Muscle of leg (tissue), 11 donors: ENCODE results near the gene NCS1. TPM values are rescaled to one million over a fixed set of nuclear protein-coding genes. Genes with fewer than 3 reads are reported as not detected.

Source experiments
- DNase-seq: peaks from one replicate; pipeline ENCODE4 v3.0.0; 2013
- H3K27ac ChIP-seq: one replicate; pipeline ENCODE4 v1.5.1; 2013; ENCODE audit warnings: mild to moderate bottlenecking, low read length, control low read depth
- H3K27me3 ChIP-seq: one replicate; pipeline ENCODE4 v1.6.1; 2013; ENCODE audit warnings: low read length; ENCODE audit not compliant: control insufficient read depth, insufficient read depth
- H3K36me3 ChIP-seq: one replicate; pipeline ENCODE4 v1.6.1; 2013; ENCODE audit warnings: low read length; ENCODE audit not compliant: control insufficient read depth, insufficient read depth
- H3K4me1 ChIP-seq: one replicate; pipeline ENCODE4 v1.6.1; 2013; ENCODE audit warnings: low read length; ENCODE audit not compliant: control insufficient read depth, insufficient read depth
- H3K4me3 ChIP-seq: one replicate; pipeline ENCODE4 v1.5.1; 2013; ENCODE audit warnings: low read length, control low read depth
- H3K9me3 ChIP-seq: replicated peaks from 2 replicates; pipeline ENCODE4 v1.6.1; 2013; ENCODE audit warnings: low read depth, low read length; ENCODE audit not compliant: control insufficient read depth
- WGBS: methylation state at CpG from one replicate; pipeline ENCODE4 v1.1.5; 2013; ENCODE audit warnings: missing lambda C conversion rate; ENCODE audit not compliant: insufficient coverage; 5-methylcytosine and 5-hydroxymethylcytosine counted together
- polyA plus RNA-seq, 8 donors: library from polyadenylated mRNA; unstranded; fragments of 120-200 nt; gene quantifications; one replicate each; pipeline versions ENCODE4 v1.2.1 to v1.2.3, GENCODE V29; 2013; ENCODE audit warnings: inconsistent platforms in 1 of 8, low replicate concordance in 1 of 8; ENCODE audit not compliant: insufficient read length in 8 of 8, insufficient read depth in 1 of 8
- total RNA-seq: library from RNA; stranded (reverse); fragments of 120-200 nt; gene quantifications from one replicate; pipeline ENCODE4 v1.2.4, GENCODE V29; 2013

NCS1 gene
- total and polyA plus RNA-seq, 9 donors, result 30.4 to 68.4 (median 60.2) TPM

DNA sequence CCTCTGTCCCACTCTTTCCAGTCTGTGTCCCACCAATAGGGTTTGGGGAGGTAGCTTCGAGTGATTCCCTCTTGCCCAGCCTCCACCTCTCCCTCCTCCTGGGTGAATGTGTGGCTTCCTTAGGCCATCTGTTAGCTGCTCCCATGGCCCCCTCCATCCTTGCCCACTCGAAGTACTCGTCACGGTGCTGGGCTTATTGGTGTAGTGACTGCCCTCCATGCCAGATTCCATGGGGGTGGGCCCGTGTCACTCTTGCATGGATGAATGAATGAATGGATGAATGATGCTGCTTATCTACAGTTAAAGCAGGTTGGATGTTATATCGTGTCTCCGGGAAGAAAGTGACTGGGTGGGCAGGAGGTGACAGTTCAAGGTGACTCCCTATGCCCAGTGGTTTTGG is 112.5 kb downstream of the NCS1 start:
- 96% methylated on average over 3 of the region's 7 CpGs for WGBS
- no peak overlapping the region for H3K4me3 ChIP-seq
- H3K4me1 ChIP-seq, result peaks cover 44% of the 10 kb centered on the region
- H3K27me3 ChIP-seq, result peaks cover 27% of the 10 kb centered on the region
- no peaks in the 10 kb centered on the region for H3K36me3 ChIP-seq
- no peak overlapping the region for H3K27ac ChIP-seq
- DNase-seq, result no peak
- H3K9me3 ChIP-seq, result no peaks in the 10 kb centered on the region

DNA sequence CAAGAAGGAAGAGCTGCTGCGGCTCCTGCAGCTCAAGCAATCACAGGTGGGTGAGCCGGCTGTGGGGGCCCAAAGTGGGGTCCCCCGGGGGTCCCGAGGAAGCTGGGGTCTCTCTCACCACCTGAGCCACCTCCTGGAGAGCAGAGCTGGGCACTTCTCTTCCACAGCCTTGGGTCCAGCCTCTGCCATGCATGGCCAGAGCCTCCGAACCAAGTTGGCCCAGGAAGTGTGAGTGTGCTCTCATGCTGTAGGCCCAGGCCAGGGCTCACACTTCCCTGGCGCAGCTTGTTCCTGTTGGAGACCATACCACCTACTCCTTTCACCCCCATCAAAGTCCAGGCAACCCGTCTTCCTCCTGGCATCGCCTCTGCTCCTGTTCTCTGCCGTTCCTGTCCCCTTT is 113.1 kb downstream of the NCS1 start:
- DNase-seq, result no peak
- Histone ChIP-seq H3K4me1 (peaks cover 50% of the 10 kb centered on the region), H3K4me3 (no peak overlapping the region), H3K27me3 (peaks cover 32% of the 10 kb centered on the region), H3K9me3 (no peaks in the 10 kb centered on the region), H3K27ac (no peak overlapping the region), H3K36me3 (no peaks in the 10 kb centered on the region)
- WGBS, result 91% methylated on average over 7 of the region's 9 CpGs

DNA sequence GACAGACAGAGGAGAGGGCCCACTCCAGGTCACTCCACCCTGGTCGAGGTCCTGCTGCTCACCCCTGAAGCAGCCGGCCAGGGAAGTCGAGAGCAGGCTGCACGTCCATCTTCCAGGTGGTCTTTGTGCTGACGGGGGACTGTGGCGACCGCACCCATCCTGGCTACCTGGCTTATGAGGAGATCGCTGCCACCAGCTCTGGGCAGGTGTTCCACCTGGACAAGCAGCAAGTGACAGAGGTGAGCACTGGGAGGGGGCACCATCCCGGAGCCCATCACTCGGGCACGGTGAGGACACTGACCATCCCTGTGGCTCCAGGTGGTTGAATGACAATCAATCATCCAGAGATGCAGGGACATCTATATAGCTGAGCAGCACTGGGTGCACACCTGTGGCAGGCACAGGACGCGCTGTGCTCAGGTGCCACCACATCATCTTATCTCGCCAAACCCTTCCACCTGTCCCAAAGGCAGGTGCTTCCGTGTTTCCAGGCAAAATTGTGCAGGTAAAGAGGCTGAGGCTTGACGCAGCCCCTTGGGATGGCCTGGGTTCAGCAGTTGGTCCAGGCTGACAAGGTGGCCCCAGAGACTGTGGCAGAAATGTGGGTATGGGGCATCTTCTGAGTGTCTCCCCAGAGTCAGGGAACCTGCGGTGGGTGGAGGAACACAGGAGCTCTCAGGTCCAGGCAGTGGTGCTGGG is 114.0 kb downstream of the NCS1 start:
- no peak overlapping the region for H3K4me3 ChIP-seq
- peaks cover 32% of the 10 kb centered on the region for H3K27me3 ChIP-seq
- WGBS, result 96% methylated on average over 12 of the region's 17 CpGs
- H3K4me1 ChIP-seq, result peaks cover 52% of the 10 kb centered on the region
- H3K27ac ChIP-seq, result no peak overlapping the region
- no peaks in the 10 kb centered on the region for H3K9me3 ChIP-seq
- DNase-seq, result no peak
- H3K36me3 ChIP-seq, result no peaks in the 10 kb centered on the region

Other genes starting within 250 kb of the NCS1 start
- 23.7 TPM for gene FNBP1, start 129.2 kb upstream of the NCS1 start, total RNA-seq
- 10 to 100 TPM; 15.0 to 28.4 (median 18.1) TPM for gene FNBP1, start 129.2 kb upstream of the NCS1 start, polyA plus RNA-seq
- 17.9 TPM for gene GPR107, start 118.5 kb upstream of the NCS1 start, total RNA-seq
- 10 to 100 TPM; 28.9 to 42.1 (median 36.4) TPM for gene GPR107, start 118.5 kb upstream of the NCS1 start, polyA plus RNA-seq
- gene HMCN2, start 93.4 kb downstream of the NCS1 start, total RNA-seq, result 3.4 TPM
- 1 to 10 TPM; 2.8 to 7.7 (median 4.7) TPM for gene HMCN2, start 93.4 kb downstream of the NCS1 start, polyA plus RNA-seq